Activated gamma-delta T cell treated with anti-CD3 and anti-CD28 coated beads, Interleukin-2, amount 50 U/mL, for 16 hours (primary cell): ENCODE measurements around the gene PCBD2.
"Not testable (repeated sequence)": the region's sequence is repeated elsewhere in the genome, so short reads cannot be mapped to it uniquely, and the experiment has no call there.

Experiments
- DNase-seq: peaks from one replicate; pipeline ENCODE4 v3.0.0-alpha.2; 2020; ENCODE audit warnings: low read depth

PCBD2 gene

GRCh38 chr5:134963098-134963497, 58.2 kb downstream of the PCBD2 start:
- DNase-seq: no peak

GRCh38 chr5:134964359-134965270, 59.7 kb downstream of the PCBD2 start:
- DNase-seq: no peak

- no peak for DNase-seq
Measured at GRCh38 chr5:134965271-134965825, 60.4 kb downstream of the PCBD2 start.

- DNase-seq: no peak
Measured at GRCh38 chr5:134967607-134968006, 62.7 kb downstream of the PCBD2 start, which contains the start of gene CATSPER3. CATSPER3 (plus strand) TSS chr5:134967907; CDS start chr5:134967992, 85 bp downstream.

- DNase-seq: no peak
Measured at GRCh38 chr5:134968055-134968454, 63.1 kb downstream of the PCBD2 start.

- no peak for DNase-seq
Measured at GRCh38 chr5:134969166-134969565, 64.2 kb downstream of the PCBD2 start.

GRCh38 chr5:134975078-134975715, 70.3 kb downstream of the PCBD2 start:
- no peak for DNase-seq

- no peak for DNase-seq
Measured at GRCh38 chr5:134975843-134976242, 70.9 kb downstream of the PCBD2 start.

- no peak for DNase-seq
Measured at GRCh38 chr5:134976841-134977240, 71.9 kb downstream of the PCBD2 start.

- no peak for DNase-seq
Measured at GRCh38 chr5:134979416-134979815, 74.5 kb downstream of the PCBD2 start.

GRCh38 chr5:134982230-134982629, 77.3 kb downstream of the PCBD2 start:
- DNase-seq: no peak

- DNase-seq: no peak
Measured at GRCh38 chr5:134989266-134989830, 84.4 kb downstream of the PCBD2 start.

- not testable (repeated sequence) for DNase-seq
Measured at GRCh38 chr5:134990183-134990582, 85.3 kb downstream of the PCBD2 start.

- DNase-seq: no peak
Measured at GRCh38 chr5:134992148-134992547, 87.2 kb downstream of the PCBD2 start.

GRCh38 chr5:134993161-134993560, 88.2 kb downstream of the PCBD2 start:
- DNase-seq: no peak

- DNase-seq: no peak
Measured at GRCh38 chr5:134994560-134995156, 89.7 kb downstream of the PCBD2 start.

GRCh38 chr5:134995850-134996402, 91.0 kb downstream of the PCBD2 start:
- no peak for DNase-seq

GRCh38 chr5:134997015-134997414, 92.1 kb downstream of the PCBD2 start:
- DNase-seq: no peak

GRCh38 chr5:134998068-134998467, 93.1 kb downstream of the PCBD2 start:
- not testable (repeated sequence) for DNase-seq

- no peak for DNase-seq
Measured at GRCh38 chr5:135004376-135004775, 99.4 kb downstream of the PCBD2 start.

GRCh38 chr5:135005076-135005475, 100.1 kb downstream of the PCBD2 start:
- DNase-seq: no peak

GRCh38 chr5:135007305-135007704, 102.4 kb downstream of the PCBD2 start:
- DNase-seq: no peak
